Myocyte (in vitro differentiated cells): ENCODE results near the gene AGRP. TPM values are rescaled to one million over a fixed set of nuclear protein-coding genes. Genes with fewer than 3 reads are reported as not detected.

Experiments used
- DNase-seq: peaks from one replicate; pipeline ENCODE4 v3.0.0-alpha.2; 2012; ENCODE audit warnings: low read depth
- total RNA-seq: library from RNA; depleted of rRNA; stranded (reverse); fragments of >200 nt; gene quantifications from 2 replicates; pipeline ENCODE4 v1.2.3, GENCODE V29; 2014

The AGRP gene
- total RNA-seq, 1 donor from 2014 or later: not detected

DNA sequence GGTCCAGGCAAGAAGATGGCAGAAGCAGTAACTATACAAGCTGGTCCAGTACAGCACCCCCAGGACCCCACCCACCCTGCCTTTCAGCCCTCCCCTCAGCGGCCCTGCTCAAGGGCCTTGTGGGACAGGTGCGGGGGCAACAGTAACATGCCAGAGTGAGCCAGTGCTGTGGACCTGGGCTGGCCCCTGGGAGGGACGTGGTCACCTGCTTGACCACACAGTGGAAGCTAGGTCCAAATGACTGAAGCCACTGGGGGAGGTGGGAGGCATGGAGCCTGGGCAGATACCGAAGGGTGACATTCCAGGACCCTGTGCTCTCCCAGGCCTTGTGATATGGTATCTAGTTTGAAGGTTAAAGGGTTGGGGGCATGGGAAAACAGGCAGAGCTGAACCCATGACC is 19.7 kb downstream of the AGRP start:
- DNase-seq: no peak

DNA sequence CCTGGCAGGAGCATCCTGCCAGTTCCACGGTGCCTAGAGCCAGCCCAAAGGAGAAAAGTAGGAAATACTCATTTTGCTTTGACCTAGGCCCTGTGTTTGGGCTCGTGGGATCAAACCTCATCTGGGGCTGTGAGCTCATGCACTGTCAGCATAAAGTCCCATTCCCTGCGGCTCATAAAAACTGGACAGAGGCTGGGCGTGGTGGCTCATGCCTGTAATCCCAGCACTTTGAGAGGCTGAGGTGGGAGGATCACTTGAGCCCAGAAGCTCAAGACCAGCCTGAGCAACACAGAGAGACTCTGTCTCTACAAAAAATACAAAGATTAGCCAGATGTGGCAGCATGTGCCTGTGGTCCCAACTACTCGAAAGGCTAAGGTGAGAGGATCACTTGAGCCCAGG is 20.3 kb downstream of the AGRP start:
- no peak for DNase-seq

DNA sequence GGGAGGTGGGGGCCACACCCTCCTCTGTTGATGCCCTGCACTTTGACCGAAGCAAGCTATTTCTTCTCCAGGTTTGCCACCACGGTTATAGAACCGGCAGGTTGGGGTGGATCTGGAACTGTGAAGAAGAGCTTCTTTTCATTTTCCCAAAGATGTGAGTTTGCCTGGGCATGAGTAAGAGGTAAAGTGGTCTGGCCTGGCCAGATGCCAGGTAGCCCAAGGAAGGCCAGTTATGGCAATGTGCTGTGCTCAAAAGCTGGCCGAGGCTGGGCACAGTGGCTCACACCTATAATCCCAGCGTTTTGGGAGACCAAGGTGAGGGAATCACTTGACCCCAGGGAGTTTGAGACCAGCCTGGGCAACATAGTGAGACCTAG is 21.1 kb downstream of the AGRP start:
- no peak for DNase-seq

DNA sequence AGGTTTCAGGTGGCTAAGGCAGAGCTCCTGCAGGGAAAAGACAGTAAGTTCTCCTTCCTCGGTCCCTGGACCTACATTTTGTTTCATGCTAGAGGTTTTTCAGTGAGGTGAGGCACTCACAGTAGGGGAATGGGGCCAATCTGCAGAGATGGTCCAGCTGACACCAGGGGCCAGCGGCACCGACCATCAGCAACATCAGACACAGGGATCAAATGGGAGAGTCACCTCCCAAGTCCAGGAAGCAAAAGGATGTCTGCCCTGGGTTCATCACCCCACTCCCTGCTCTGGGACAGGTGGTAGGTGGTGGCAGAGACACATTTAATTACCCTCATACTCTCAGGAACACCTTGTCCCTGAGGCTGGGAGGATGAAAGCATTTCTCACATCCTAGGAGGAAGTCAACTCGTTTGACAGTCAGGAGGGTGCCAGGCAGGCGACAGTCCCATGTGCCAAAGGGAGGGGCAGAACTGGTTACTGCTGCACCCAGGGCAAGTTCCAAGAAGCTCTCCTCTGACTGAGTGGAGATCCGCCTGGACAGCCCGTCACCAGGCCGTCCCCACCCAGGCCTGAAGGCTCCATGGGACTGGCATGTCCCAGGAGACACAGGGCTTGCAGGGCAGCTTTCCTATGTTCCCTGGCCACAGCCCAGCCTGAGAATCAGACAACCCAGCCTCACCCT is 21.6 kb downstream of the AGRP start:
- DNase-seq: no peak

DNA sequence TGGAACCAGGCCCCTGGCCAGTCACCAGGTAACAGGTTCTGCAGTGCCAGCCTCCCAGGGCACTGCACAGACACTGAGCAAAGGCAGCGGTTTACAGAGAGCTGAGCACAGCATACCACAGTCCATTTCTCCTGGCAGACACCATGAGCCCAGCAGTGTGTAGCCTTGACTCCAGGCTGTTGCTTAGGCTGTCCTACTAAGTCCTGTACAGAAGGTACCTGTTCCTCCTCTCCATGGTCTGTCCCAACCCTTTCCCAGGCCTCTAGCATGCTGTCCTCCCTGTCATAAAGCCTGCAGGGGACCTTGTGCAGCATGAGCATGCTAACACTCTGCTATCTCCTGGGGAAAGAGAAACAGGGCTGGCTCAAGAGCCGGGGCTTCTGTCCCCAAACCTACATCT is 22.4 kb downstream of the AGRP start:
- no peak for DNase-seq

DNA sequence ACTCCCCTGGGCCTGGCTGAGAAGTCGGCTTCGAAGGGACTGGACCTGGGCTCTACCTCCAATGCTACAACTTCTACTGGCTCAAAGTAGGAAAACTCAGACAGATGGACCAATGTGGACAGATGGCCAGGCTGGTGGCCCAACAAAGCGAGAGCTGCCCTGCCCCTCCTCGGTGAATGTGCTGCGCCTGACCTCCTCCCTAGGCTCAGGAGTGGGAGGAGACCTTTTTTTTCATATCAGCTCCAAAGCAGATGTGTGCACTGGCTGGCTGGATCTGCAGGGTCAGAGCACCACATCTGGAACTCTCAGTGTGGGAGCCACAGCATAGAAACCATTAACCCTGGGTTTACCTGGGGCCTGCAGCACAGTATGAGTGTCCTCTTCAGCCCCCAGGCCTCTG is 23.2 kb downstream of the AGRP start:
- no peak for DNase-seq

DNA sequence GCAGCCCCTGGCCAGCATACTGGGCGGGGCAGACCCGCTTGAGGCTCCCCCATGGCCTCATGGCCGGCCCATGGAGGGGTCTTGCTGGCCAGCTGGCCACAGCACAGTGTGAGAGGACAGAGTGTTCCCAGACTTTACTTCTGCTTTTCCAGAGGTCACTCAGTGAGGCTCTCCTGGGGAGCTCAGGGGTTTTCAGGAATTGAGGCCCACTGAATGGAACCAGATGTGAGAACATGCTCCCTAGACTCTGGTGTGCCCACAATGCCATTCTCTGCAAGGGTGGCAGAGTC is 23.5 kb downstream of the AGRP start:
- DNase-seq: no peak

DNA sequence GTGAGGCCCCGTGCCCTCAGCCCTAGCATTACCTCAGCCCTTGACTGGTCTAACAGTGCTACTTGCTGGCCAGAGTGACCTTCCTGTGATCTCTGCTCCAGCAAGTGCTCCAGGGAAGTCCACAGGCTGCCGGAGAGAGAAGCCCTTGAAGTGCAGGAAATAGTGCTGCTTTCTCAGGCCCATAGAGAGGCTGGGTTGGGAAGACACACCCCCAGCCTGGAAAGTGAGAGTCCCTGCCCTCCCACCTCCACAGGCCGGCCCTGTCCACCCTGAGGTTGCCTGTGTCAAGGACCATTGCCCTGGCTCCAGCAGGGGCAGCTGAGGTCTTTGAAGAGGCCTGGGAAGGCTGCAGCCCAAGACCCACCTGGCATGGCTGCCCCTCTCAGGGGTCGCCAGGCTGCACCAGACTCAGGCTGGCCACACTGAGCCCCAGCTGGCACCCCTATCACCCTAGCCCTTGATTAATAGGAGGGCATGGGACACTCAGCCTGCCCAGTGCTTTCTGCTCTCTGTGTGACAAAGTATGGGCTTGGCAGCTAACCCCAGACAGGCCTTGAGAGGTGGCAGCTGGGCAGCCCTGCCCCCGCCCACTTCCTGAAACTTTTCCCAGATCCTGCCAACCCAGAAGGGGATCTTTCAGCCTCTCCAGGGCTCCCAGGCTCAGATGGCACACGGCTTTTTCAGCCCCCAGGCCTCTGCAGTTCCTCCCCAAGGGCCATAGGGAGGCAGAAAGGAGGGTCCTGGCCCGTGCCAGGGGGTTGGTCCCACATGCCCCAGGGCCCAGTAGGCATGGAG is 24.1 kb downstream of the AGRP start:
- DNase-seq: peak; percentile 90

DNA sequence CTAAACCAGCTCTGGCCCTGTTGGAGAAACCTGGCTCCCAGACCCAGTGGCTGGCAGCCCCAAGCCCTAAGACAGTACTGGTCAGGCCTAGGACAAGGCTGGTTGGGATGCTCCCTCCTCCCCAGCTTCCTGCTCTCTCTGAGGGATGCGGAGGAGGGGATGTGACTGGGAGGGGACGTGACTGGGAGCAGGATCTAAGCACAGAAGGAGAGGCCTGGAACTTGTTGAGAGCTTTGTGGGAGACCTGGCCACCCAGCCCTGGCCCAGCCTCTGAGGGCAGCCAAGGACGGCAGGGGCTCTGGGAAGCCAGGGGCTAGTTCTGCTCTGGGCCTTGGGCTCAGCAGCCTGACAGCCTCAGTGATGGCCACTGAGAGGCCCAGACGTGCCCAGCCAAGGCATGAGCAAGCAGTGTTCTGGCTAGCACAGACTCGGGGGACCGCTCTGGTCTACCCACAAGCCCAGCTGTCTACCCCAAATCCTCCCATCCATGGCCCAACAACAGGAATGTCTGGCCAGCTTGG is 25.2 kb downstream of the AGRP start:
- peak; percentile 63 for DNase-seq

DNA sequence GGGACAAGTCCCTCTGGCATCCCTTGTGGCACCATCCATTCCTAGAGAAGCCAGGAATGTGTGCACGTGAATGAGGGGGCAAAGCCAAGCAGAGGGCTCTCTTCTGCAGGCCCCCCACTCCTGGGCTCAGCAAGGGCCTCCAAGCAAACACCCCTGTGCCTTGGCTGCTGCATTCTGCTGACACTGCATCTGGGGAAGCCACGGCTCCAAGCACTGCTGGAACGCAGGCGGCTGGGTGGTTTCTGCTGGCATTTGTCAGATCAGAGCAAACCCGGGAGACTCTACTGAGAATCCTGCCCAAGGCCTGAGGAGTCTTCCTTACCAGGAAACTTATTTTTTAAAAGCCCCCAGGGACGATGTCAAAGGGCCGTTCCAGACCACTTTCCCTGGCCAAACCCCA is 25.7 kb downstream of the AGRP start:
- no peak for DNase-seq

DNA sequence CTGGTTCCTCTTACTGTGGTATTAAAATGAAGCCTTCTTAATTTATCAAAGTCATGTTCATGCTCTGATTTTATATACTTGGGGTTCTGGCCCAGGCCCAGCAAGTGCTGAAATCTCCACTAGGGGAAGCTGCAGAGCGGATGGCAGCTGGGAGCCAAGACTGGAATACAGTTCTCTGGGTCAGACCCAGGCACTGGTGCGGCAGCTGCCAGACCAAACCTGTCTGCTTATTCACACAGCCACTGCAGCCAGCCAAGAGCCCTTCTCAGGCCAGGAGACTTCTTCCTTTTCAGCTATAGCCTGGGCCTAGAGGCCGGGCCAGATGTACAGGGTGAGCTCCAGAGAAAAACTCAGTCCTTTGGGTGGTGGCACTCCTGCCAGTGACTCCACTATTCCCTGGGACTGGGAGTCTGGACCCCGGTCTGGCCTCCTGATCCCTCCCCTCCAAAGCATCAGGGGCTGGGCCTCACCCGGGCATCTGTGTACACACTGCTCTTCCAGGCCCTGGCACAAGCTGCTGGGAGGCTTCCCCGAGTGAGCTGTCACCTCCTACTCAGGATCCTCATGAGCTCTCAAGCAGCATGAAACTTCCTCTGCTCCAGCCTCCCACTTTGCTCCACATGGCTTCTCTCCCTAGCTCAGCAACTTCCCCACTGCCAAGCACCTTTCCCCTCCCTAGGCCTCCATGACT is 26.8 kb downstream of the AGRP start:
- DNase-seq: peak; percentile 87

DNA sequence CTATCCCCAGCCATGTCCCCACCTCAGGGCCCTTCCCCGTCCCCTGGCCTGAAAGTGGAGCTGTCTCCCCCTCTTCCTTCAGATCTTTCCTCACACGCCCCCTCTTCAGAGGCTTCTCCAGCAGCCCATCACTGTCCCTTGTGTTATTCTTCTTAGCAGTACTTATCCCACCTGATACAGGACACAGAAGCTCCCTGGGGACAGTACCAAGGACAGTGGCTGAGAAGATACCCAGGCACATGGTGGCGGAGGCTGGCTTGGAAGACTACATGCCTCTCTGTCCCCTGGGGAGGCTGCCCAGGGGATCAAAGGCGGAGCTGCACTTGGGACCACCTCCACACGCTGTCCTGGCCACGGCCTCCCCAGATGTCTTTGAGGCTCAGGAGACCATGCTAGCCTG is 28.5 kb downstream of the AGRP start:
- no peak for DNase-seq

DNA sequence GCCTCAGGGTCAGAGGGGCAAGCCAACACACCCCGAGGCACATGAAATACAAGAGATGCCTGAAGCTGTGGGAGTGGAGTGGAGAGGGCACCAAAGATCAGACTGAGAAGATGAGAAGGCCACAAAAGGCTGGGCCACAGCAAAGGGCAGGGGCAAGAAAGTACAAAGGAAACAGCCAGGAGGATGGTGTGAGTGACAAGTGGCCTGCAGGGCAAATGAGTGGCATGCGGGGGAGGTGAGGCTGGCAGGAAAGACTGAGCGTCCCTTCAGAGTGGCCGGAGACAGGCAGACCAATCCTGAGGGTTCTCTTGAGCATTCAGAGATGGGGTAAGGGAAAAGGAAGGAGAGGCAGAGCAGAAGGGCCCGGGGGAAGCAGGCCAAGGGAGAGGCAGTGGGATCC is 29.2 kb downstream of the AGRP start:
- no peak for DNase-seq

DNA sequence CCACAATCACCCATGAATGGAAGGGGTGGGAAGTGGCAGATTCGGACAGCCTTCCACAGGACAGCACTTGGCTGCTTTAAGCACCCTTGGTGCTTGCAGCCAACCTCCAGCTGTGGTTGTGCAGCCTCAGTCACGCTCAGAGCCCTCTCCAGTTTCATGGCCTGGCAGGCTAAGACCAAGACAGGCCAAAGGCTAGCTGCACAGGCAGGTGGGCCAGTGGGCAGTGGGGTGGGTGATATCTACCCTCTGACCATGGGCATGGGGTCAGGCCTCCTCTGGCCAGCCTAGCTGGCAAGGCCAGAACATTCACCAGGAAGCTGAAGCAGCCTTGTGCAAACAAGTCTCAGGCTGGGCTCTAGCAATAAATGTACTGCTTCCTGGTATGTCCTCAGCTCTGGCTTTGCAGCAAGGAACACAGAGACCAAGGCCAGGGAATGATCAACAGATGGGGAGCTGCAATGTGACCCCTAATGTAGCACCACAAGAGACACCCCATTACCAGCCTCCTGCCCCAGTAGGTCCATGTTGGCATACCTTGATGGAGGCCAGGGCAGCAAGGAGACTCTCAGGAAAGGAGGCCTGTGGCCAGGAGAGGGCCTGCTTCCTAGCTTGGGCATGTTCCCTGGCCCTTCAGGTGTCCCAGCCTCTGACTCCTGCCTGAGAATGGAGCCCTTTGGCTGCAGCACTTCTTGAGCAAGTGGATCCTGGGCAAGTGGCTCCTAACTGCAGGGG is 31.5 kb downstream of the AGRP start:
- DNase-seq: peak; percentile 88

DNA sequence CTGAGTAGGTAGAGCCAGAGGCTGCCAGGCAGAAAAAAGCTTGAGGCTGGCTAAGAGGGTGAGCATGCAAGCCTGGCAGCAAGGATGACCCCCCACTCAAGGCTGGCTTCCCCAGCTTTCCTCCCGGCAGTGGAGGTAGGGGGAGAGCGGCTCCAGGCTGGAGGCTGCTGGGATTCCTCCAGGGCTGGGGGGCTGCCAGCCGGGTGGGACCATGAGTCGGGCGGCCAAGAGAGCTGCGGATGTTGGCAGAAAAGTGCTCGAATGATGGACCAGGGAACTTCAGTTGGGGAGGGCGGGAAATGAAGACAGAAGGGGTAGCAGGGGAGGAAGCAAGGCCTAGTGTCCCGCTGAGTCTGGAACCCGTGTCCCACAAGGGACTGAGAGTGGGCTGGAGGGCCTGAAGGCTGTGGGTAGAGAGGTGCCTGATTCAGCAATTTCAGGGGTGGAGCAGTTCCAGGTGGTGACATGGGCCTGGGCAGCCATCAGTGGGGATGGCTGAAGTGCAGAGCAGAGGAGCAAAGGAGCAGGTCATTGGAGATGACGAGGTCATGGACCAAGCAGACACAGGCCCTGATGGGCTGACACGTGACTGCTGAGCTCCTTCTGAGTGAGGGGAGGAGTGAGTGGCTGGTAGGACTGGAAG is 32.2 kb downstream of the AGRP start:
- no peak for DNase-seq

DNA sequence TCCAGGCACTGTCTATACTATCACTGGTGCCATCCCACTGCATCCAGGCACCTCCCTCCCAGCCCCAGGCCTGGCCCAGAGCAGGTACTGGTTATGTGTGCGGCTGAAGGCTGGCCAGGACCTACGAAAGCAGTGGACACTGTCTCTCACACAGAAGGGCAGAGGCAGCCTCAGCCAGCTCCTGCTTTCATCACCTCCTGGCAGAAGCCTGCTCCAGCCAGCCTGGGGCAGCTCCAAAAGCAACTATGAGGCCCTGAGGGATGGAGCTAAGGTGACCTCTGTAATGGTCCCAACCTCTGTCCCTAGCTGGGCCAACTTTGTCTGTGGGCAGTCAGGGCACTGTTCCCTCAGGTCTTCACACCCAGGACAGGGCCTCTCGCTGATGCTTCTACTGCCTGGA is 33.6 kb downstream of the AGRP start:
- no peak for DNase-seq

DNA sequence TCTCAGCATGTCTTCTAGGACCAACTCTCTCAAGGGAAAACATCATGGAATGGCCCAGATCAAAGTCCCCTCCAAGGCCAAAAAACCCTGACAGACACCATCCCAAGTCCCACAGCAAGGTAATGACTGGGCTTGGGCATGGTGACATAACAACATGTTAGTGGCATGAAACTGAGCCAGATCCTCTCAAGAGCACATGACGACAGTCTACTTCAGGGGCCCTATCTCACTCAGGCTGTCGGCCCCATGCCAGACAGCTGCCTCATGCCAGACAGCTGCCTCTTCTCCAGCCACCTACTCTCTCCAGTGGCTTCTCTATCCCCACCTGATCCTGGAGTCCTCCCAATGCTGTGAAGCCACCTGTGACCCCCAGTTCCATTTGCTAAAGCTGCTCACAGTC is 34.0 kb downstream of the AGRP start:
- DNase-seq: peak; percentile 94

DNA sequence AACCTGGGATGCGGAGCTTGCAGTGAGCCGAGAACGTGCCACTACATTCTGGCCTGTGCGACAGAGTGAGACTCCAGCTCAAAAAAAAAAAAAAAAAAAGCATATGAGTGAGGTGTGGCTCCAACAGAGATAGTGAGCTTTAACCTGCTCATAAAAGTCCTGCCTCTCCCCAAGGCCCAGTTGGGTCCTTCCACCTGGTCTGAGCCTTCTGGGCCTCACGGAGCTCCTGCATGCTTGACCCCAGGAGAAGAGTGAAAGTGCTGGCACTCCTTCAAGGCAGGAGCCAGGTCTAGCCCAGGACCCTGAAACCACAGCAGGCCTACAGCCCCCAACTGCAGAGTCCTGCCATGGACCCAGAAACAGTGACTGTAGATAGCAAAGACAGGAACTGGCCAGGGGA is 34.8 kb downstream of the AGRP start:
- DNase-seq: no peak

DNA sequence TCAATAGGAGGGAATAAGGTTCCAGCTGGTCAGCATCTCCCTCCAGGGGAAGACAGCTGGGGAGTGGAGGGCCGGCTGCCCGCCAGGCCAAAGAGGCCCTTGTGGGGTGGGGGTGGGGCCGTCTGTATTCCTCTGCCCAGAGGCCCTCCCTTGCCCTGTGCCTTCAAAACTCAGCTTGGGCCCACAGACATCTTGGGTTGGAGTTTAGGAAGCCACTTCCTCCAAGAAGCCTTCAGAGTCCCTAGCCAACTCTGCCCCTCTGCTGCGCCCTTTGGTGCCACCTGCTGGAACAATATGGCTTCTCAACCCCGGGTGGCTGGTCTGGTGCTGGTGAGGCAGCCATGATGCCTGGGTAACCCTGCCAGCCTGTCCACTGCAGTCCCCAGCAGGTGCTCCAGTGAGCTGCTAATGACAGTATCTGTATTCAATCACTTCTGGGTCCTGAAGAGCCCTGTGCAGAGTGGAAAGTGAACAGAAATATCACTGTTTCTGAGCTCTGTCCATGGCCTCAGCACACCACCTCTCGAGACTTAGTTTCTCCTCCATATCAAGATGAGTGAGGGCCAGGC is 35.8 kb downstream of the AGRP start:
- DNase-seq: peak; percentile 93

DNA sequence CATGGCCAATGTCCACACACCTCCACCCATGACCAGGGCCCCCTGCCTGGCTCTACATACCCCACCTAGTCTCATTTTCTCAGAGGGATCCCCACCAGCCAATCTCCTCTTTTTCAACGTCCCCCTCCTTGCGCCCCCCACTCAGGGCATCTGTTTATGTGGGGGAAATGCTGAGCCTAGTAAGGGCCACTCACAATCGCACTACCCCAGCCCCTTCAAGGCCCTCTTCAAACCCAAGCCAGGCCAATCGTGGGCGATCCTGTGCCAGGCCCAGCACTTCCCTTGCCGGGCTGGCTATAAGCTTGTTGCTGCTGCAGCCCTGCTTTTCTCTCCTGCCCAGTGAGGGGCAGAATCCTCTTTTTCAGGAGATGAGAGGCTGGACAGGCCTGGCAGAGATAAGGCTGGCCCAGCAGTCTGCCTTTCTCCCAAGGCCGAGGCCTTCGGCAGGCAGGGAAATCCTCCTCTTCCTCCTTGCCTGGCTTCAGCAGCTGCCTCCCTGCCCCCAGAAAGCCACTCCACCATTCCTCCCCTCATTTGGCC is 36.3 kb downstream of the AGRP start:
- no peak for DNase-seq
